ENCODE data around the gene ADA. TPM values are rescaled to one million over a fixed set of nuclear protein-coding genes. Genes with fewer than 3 reads are reported as not detected.

ADA gene
- total RNA-seq, 1 experiment from 2014 or later: 5.1 TPM

DNA sequence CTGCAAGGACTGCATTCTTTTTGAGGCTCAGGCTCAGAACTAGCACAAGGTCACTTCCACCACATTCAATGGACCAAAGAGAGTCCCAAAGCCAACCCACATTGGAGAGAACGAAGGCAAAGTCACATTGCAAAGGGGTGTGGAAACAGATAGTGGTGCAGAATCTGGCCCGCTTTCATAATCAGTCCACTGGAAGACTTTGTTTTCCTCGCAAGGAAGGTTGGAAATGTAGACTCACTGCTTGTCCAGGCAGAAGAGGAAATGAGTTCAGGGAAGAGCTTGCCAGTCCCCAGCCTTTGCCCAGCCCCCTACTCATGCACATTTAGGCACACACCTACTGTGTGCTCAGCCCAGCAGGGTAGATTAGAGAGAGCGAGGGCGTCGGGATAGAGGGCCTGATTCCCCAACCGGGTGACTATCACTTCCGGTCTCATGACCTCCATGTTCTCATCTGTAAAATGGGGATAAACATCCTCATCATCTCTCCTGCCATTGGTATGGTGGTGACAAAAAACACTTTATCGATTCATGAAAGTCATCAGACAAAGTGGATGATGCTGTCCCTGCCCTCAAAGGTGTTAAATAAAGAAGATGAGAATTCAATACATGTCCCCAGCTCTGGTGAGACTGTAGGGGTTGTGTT lies 39.4 kb upstream of the ADA start:
- POLR2A ChIA-PET: interaction anchor here (1.2 to 2.1 kb wide), 4 partner anchors 12 to 42 kb away, joined by 3 to 10 read pairs (median 3); no protein-coding TSS in a partner anchor
- intact Hi-C loops (cut with micrococcal nuclease): no loop called here
- H3K4me3 Mint-ChIP-seq (ENCODE audit: unreplicated experiment): no peak overlapping the region

DNA sequence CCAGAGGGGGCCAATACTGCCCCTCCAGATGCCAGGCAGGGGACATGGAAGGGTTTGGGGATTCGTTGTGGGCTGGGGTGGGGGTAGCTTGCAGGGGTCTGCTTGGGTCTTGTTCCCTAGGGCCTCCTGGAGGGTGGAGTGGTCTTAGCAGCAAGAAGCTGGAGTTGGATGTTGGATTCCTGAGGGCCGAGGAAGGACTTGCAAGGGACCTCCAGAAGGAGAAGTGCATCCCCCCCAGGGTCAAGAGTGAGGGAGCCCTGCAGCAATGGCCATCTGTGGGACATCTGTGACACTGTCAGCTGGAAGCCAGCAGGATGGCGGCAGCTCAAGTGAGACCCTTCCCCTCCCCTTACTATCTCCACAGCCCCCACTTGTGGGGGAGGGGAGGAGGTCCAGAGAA lies 38.3 kb upstream of the ADA start:
- intact Hi-C loops (cut with micrococcal nuclease): no loop called here
- Mint-ChIP-seq H3K4me1 (ENCODE audit: insufficient read depth, unreplicated experiment) (peaks cover 28% of the 10 kb centered on the region), H3K27ac (ENCODE audit: low read depth, unreplicated experiment) (no peak overlapping the region), H3K4me3 (ENCODE audit: unreplicated experiment) (no peak overlapping the region), H3K36me3 (ENCODE audit: insufficient read depth, unreplicated experiment) (no peaks in the 10 kb centered on the region), H3K9me3 (ENCODE audit: unreplicated experiment) (no peaks in the 10 kb centered on the region), H3K27me3 (ENCODE audit: insufficient read depth, unreplicated experiment) (no peaks in the 10 kb centered on the region)
- no TSS peak for BruUV-seq (replicated peaks)
- CTCF ChIA-PET: interaction anchor here (0.9 to 2.3 kb wide), 5 partner anchors 29 to 194 kb away, joined by 3 to 25 read pairs (median 5); no protein-coding TSS in a partner anchor
- no peak for DNase-seq (ENCODE audit: unreplicated experiment)
- POLR2A ChIA-PET: interaction anchor here (1.1 to 2.1 kb wide), 4 partner anchors 13 to 43 kb away, joined by 3 to 10 read pairs (median 6); no protein-coding TSS in a partner anchor
- TF ChIP-seq, protein P1, sequence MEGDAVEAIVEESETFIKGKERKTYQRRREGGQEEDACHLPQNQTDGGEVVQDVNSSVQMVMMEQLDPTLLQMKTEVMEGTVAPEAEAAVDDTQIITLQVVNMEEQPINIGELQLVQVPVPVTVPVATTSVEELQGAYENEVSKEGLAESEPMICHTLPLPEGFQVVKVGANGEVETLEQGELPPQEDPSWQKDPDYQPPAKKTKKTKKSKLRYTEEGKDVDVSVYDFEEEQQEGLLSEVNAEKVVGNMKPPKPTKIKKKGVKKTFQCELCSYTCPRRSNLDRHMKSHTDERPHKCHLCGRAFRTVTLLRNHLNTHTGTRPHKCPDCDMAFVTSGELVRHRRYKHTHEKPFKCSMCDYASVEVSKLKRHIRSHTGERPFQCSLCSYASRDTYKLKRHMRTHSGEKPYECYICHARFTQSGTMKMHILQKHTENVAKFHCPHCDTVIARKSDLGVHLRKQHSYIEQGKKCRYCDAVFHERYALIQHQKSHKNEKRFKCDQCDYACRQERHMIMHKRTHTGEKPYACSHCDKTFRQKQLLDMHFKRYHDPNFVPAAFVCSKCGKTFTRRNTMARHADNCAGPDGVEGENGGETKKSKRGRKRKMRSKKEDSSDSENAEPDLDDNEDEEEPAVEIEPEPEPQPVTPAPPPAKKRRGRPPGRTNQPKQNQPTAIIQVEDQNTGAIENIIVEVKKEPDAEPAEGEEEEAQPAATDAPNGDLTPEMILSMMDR (IDR thresholded peaks at IDR 0.05; ENCODE audit: unreplicated experiment): no peak

More for the DNA sequence above, 39.4 kb upstream of the ADA start:
- Mint-ChIP-seq H3K4me1 (ENCODE audit: insufficient read depth, unreplicated experiment) (peaks cover 20% of the 10 kb centered on the region), H3K9me3 (ENCODE audit: unreplicated experiment) (no peaks in the 10 kb centered on the region), H3K36me3 (ENCODE audit: insufficient read depth, unreplicated experiment) (no peaks in the 10 kb centered on the region), H3K27me3 (ENCODE audit: insufficient read depth, unreplicated experiment) (no peaks in the 10 kb centered on the region), H3K27ac (ENCODE audit: low read depth, unreplicated experiment) (no peak overlapping the region)
- CTCF ChIA-PET: interaction anchor here (0.6 to 2.3 kb wide), 5 partner anchors 8 to 923 kb away, joined by 3 to 25 read pairs (median 4); no protein-coding TSS in a partner anchor
- DNase-seq (ENCODE audit: unreplicated experiment): no peak
- TF ChIP-seq, protein P1 (IDR thresholded peaks at IDR 0.05; ENCODE audit: unreplicated experiment): no peak
- BruUV-seq (replicated peaks): no TSS peak

DNA sequence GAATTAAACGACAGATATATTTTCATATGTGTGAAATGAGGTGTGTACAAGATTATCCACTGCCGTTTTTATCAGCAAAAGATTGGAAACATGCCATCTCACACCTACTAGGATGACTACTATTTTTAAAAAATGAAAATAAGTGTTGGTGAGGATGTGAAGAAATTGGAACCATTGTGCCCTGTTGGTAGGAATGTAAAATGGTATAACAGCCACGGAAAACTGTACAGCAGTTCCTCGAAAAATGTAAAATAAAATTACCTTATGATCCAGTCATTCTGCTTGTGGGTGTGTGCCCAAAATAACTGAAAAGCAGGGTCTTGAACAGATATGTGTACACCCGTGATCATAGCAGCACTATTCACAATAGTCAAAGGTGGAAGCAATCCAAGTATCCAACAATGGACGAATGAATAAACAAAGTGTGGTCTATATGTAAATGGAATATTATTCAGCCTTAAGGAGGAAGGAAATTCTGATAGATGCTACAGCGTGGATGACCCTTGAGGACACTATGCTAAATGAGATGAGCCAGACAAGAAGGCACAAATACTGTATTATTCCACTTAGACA lies 36.6 kb upstream of the ADA start:
- ChIA-PET POLR2A (interaction anchor here (0.7 to 6.3 kb wide), 2 partner anchors 32 to 43 kb away, joined by 3 to 113 read pairs; no protein-coding TSS in a partner anchor), CTCF (interaction anchor here (1.0 to 2.3 kb wide), 3 partner anchors 44 to 54 kb away, joined by 4 to 25 read pairs (median 4); no protein-coding TSS in a partner anchor)
- TF ChIP-seq, protein P1 (IDR thresholded peaks at IDR 0.05; ENCODE audit: unreplicated experiment): no peak
- no peak overlapping the region for H3K4me3 Mint-ChIP-seq (ENCODE audit: unreplicated experiment)
- H3K4me1 Mint-ChIP-seq (ENCODE audit: insufficient read depth, unreplicated experiment): peaks cover 33% of the 10 kb centered on the region
- no peaks in the 10 kb centered on the region for H3K36me3 Mint-ChIP-seq (ENCODE audit: insufficient read depth, unreplicated experiment)
- DNase-seq (ENCODE audit: unreplicated experiment): no peak
- no peaks in the 10 kb centered on the region for H3K27me3 Mint-ChIP-seq (ENCODE audit: insufficient read depth, unreplicated experiment)
- BruUV-seq (replicated peaks): no TSS peak
- no peaks in the 10 kb centered on the region for H3K9me3 Mint-ChIP-seq (ENCODE audit: unreplicated experiment)
- no peak overlapping the region for H3K27ac Mint-ChIP-seq (ENCODE audit: low read depth, unreplicated experiment)
- intact Hi-C loops (cut with micrococcal nuclease): no loop called here

DNA sequence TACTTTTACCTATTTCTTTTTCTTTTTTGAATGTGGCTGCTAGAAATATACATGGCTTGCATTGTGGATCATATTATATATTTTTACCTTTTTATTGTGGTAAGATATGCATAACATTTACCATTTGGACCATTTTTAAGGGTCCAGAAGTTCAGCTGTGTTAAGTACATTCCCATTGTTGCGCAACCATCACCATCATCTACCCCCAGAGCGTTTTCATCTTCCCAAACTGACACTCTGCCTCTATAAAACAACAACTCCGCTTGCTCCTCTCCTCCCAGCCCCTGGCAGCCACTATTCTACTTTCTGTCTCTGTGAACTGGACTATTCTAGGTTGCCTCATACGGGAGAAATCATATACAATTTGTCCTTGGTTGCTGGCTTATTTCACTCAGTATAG lies 35.4 kb upstream of the ADA start:
- H3K27me3 Mint-ChIP-seq (ENCODE audit: insufficient read depth, unreplicated experiment): no peaks in the 10 kb centered on the region
- CTCF ChIA-PET: interaction anchor here (0.7 to 6.7 kb wide), 4 partner anchors 26 to 61 kb away, joined by 3 to 317 read pairs (median 40); partner anchors contain the start of gene CCN5
- intact Hi-C loops (cut with micrococcal nuclease): no loop called here

More for the DNA sequence above, 35.4 kb upstream of the ADA start:
- POLR2A ChIA-PET: interaction anchor here (1.2 to 6.3 kb wide), 2 partner anchors 31 to 44 kb away, joined by 4 to 113 read pairs; no protein-coding TSS in a partner anchor
- DNase-seq (ENCODE audit: unreplicated experiment): no peak
- Mint-ChIP-seq H3K9me3 (ENCODE audit: unreplicated experiment) (no peaks in the 10 kb centered on the region), H3K36me3 (ENCODE audit: insufficient read depth, unreplicated experiment) (no peaks in the 10 kb centered on the region), H3K4me3 (ENCODE audit: unreplicated experiment) (no peak overlapping the region), H3K27ac (ENCODE audit: low read depth, unreplicated experiment) (no peak overlapping the region), H3K4me1 (ENCODE audit: insufficient read depth, unreplicated experiment) (peaks cover 22% of the 10 kb centered on the region)
- BruUV-seq (replicated peaks): no TSS peak
- TF ChIP-seq, protein P1 (IDR thresholded peaks at IDR 0.05; ENCODE audit: unreplicated experiment): no peak

Measured in MCF 10A (cell line).